CD4-positive, alpha-beta T cell treated with Interleukin-12 subunit alpha and Interleukin-12 subunit beta, for 1 hour (primary cell): Measurements from ENCODE around the gene MORN1.
"Not testable (repeated sequence)": the region's sequence is repeated elsewhere in the genome, so short reads cannot be mapped to it uniquely, and the experiment has no call there.

Experiments
- DNase-seq: peaks from one replicate; pipeline ENCODE4 v3.0.0-alpha.2; 2020

Gene MORN1

GRCh38 chr1:2302292-2302925 is 88.9 kb downstream of the MORN1 start:
- DNase-seq = no peak

GRCh38 chr1:2301607-2302291 is 89.6 kb downstream of the MORN1 start:
- DNase-seq = no peak

- peak; percentile 94 for DNase-seq
These were observed 90.3 kb downstream of the MORN1 start for GRCh38 chr1:2300851-2301606.

GRCh38 chr1:2300004-2300771 is 91.2 kb downstream of the MORN1 start:
- DNase-seq = peak; percentile 86

GRCh38 chr1:2299131-2299627 is 92.2 kb downstream of the MORN1 start:
- no peak for DNase-seq

- DNase-seq = no peak
These were observed 92.7 kb downstream of the MORN1 start for GRCh38 chr1:2298685-2299084.

GRCh38 chr1:2297246-2298011 is 93.9 kb downstream of the MORN1 start:
- no peak for DNase-seq

GRCh38 chr1:2296614-2297013 is 94.7 kb downstream of the MORN1 start:
- DNase-seq = no peak

- DNase-seq = not testable (repeated sequence)
These were observed 95.1 kb downstream of the MORN1 start for GRCh38 chr1:2296211-2296610.

- DNase-seq = no peak
These were observed 95.8 kb downstream of the MORN1 start for GRCh38 chr1:2295526-2295925.

- no peak for DNase-seq
These were observed 96.7 kb downstream of the MORN1 start for GRCh38 chr1:2294725-2295078.

- DNase-seq = no peak
These were observed 97.2 kb downstream of the MORN1 start for GRCh38 chr1:2294033-2294724.

GRCh38 chr1:2292725-2293450 is 98.5 kb downstream of the MORN1 start:
- DNase-seq = no peak

- no peak for DNase-seq
These were observed 99.8 kb downstream of the MORN1 start for GRCh38 chr1:2291577-2291976.

GRCh38 chr1:2290595-2291510 is 100.5 kb downstream of the MORN1 start:
- DNase-seq = peak; percentile 79

- no peak for DNase-seq
These were observed 101.2 kb downstream of the MORN1 start for GRCh38 chr1:2290171-2290578.

GRCh38 chr1:2289607-2290006 is 101.7 kb downstream of the MORN1 start:
- DNase-seq = no peak

GRCh38 chr1:2288816-2289536 is 102.4 kb downstream of the MORN1 start:
- no peak for DNase-seq

GRCh38 chr1:2288311-2288710 is 103.0 kb downstream of the MORN1 start:
- peak; percentile 40 for DNase-seq
